ENCODE data around the gene FAM135A. TPM values are rescaled to one million over a fixed set of nuclear protein-coding genes. Genes with fewer than 3 reads are reported as not detected.

Gene FAM135A
- total RNA-seq, 1 experiment from 2014 or later = 16.0 TPM

- Histone ChIP-seq H3K36me3 (ENCODE audit: low read depth) (no peaks in the 10 kb centered on the region), H3K4me2 (no peak overlapping the region), H3K9me2 (ENCODE audit: insufficient read depth) (no peaks in the 10 kb centered on the region), H3K79me2 (ENCODE audit: low read depth) (no peaks in the 10 kb centered on the region), H2AFZ (no peak overlapping the region), H4K20me1 (ENCODE audit: insufficient read depth) (no peaks in the 10 kb centered on the region), H3K4me1 (replicated peaks; ENCODE audit: insufficient read depth) (peaks cover 5% of the 10 kb centered on the region; the same call in 1 of the 2 replicates), H3K4me3 (no peak overlapping the region), H3K27me3 (ENCODE audit: insufficient read depth, low read depth) (0 out of 2 replicates have a peak, but pooled peaks cover 8% of the 10 kb centered on the region), H3K9me3 (ENCODE audit: insufficient read depth, low read depth) (no peaks in the 10 kb centered on the region), H3F3A (ENCODE audit: insufficient read depth, low read depth) (no peaks in the 10 kb centered on the region; the same call in 1 of the 2 replicates), H3K27ac (no peak overlapping the region)
- intact Hi-C loops (cut with micrococcal nuclease; ENCODE audit: unreplicated experiment) = loop anchor here (5.0 kb wide), 1 partner anchor 35 kb away; the partner anchor contains the start of gene FAM135A
- TF ChIP-seq EZH2 (IDR thresholded peaks at IDR 0.05; ENCODE audit: low read depth) (no peak), CTCF (conservative IDR thresholded peaks at IDR 0.05) (no peak)
- ChIA-PET POLR2A (ENCODE audit: unreplicated experiment) (no interaction called here), CTCF (no interaction called here)
- BruUV-seq (replicated peaks) = no TSS peak
- no peak for DNase-seq
Measured at GRCh38 chr6:70377372-70377771, 35.9 kb upstream of the FAM135A start.

- Histone ChIP-seq H3K9me2 (ENCODE audit: insufficient read depth) (no peaks in the 10 kb centered on the region), H3K36me3 (ENCODE audit: low read depth) (no peaks in the 10 kb centered on the region), H3K4me3 (no peak overlapping the region), H3K4me1 (replicated peaks; ENCODE audit: insufficient read depth) (peaks cover 5% of the 10 kb centered on the region; the same call in 1 of the 2 replicates), H3F3A (ENCODE audit: insufficient read depth, low read depth) (no peaks in the 10 kb centered on the region; the same call in 1 of the 2 replicates), H3K4me2 (no peak overlapping the region), H3K27me3 (ENCODE audit: insufficient read depth, low read depth) (no peaks in the 10 kb centered on the region), H2AFZ (no peak overlapping the region), H3K27ac (no peak overlapping the region), H3K79me2 (ENCODE audit: low read depth) (no peaks in the 10 kb centered on the region), H3K9me3 (ENCODE audit: insufficient read depth, low read depth) (no peaks in the 10 kb centered on the region), H4K20me1 (ENCODE audit: insufficient read depth) (no peaks in the 10 kb centered on the region)
- ChIA-PET POLR2A (ENCODE audit: unreplicated experiment) (no interaction called here), CTCF (no interaction called here)
- TF ChIP-seq CTCF (conservative IDR thresholded peaks at IDR 0.05) = no peak
- TF ChIP-seq EZH2 (IDR thresholded peaks at IDR 0.05; ENCODE audit: low read depth) = no peak
- intact Hi-C loops (cut with micrococcal nuclease; ENCODE audit: unreplicated experiment) = loop anchor here (5.0 kb wide), 1 partner anchor 33 kb away; the partner anchor contains the start of gene FAM135A
- no TSS peak for BruUV-seq (replicated peaks)
- no peak for DNase-seq
Measured at GRCh38 chr6:70379473-70380013, 33.8 kb upstream of the FAM135A start.

DNA sequence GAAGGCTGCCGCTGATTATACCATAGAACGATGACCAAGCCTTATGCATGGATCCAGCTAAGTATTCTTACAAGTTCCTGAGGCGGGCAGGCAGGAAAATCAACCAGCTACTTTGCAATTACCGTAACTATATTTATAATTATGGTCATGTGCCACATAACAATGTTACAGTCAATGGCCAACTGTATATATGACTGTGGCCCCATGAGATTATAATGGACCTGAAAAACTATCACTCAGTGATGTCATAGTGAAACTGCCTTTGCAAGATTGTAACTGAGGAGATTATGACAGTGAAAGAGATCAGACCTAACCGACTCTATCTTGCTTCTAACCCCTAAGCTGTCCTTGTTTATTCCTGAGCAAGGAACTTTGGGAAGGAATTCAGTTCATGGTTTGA is 33.1 kb upstream of the FAM135A start:
- H3K4me1 ChIP-seq (replicated peaks; ENCODE audit: insufficient read depth) = peaks cover 2% of the 10 kb centered on the region; the same call in 1 of the 2 replicates
- H3F3A ChIP-seq (ENCODE audit: insufficient read depth, low read depth) = no peaks in the 10 kb centered on the region
- H3K4me2 ChIP-seq = no peak overlapping the region
- H3K27me3 ChIP-seq (ENCODE audit: insufficient read depth, low read depth) = no peaks in the 10 kb centered on the region
- DNase-seq = no peak
- BruUV-seq (replicated peaks) = no TSS peak
- no peaks in the 10 kb centered on the region for H4K20me1 ChIP-seq (ENCODE audit: insufficient read depth)
- H3K36me3 ChIP-seq (ENCODE audit: low read depth) = no peaks in the 10 kb centered on the region
- no peaks in the 10 kb centered on the region for H3K9me3 ChIP-seq (ENCODE audit: insufficient read depth, low read depth)
- CTCF ChIA-PET = interaction anchor here (0.6 kb wide), 2 partner anchors 9 to 632 kb away, joined by 3 read pairs; no protein-coding TSS in a partner anchor
- H3K4me3 ChIP-seq = no peak overlapping the region
- H3K9me2 ChIP-seq (ENCODE audit: insufficient read depth) = no peaks in the 10 kb centered on the region
- no peaks in the 10 kb centered on the region for H3K79me2 ChIP-seq (ENCODE audit: low read depth)
- intact Hi-C loops (cut with micrococcal nuclease; ENCODE audit: unreplicated experiment) = no loop called here
- POLR2A ChIA-PET (ENCODE audit: unreplicated experiment) = no interaction called here
- H2AFZ ChIP-seq = no peak overlapping the region
- no peak overlapping the region for H3K27ac ChIP-seq
- TF ChIP-seq EZH2 (IDR thresholded peaks at IDR 0.05; ENCODE audit: low read depth) (no peak), CTCF (conservative IDR thresholded peaks at IDR 0.05) (no peak)

Measured in PC-9 (cell line).